Transverse colon (tissue), 4 donors: Measurements from ENCODE around the gene IFNA8.

ENCODE experiments used
- EP300 ChIP-seq: sonication (generic); formaldehyde crosslinking; IDR thresholded peaks from one replicate; pipeline ENCODE4 v1.6.1; 2017; ENCODE audit warnings: antibody characterized with exemption, low read depth
- POLR2AphosphoS5 ChIP-seq, 3 donors: sonication (generic); formaldehyde crosslinking; IDR thresholded peaks; one replicate each; pipeline ENCODE4 v1.6.1; 2016; ENCODE audit warnings: antibody characterized with exemption in 3 of 3
- TF ChIP-seq, protein P1 (sequence below), 5 experiments: fragments of 200-600 bp in 3 of 5; fragments of 450-650 bp in 2 of 5; sonication (generic) in 3 of 5; IDR thresholded peaks; 1 replicate in 2 of 5; 2 replicates in 3 of 5; pipeline ENCODE4 v1.5.1; 2016 to 2017; ENCODE audit warnings: antibody characterized with exemption in 5 of 5, inconsistent platforms in 3 of 5, mild to moderate bottlenecking in 2 of 5, moderate library complexity in 1 of 5

DNA sequence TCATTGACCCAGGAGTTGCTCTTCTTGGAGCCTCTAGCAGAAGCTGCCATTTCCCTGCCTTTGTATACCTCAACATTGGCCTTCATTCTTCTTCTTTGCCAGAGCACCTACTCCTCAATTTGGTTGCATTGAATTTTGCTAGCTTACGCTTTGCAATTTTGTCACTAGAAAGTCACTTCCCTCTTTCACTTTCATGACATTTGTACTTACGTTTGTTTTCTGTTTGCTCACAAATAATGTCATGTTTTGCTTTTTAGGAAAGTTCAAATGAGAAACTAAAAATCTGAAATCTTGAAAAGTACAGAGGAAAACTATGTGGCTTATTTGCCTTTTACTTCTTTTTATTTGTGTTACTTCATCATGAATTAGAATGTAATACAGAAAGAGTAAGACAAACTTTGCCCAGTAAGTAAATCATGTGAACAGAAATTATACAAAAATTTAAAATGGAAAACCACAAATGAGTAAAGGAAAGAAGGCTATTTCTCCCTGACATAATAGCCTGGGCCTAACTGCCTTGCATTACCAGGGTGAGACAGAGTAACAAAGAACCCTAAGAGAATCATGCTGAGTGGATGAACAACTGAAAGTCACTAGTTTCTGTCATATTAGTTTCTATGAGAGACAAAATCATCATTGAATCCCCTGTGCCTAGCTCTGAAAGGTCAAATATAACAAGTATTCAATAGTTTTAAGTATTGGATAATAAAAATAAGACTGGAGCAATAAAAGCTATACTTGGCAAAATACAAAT, 23.9 kb downstream of the IFNA8 start:
- TF ChIP-seq, protein P1, sequence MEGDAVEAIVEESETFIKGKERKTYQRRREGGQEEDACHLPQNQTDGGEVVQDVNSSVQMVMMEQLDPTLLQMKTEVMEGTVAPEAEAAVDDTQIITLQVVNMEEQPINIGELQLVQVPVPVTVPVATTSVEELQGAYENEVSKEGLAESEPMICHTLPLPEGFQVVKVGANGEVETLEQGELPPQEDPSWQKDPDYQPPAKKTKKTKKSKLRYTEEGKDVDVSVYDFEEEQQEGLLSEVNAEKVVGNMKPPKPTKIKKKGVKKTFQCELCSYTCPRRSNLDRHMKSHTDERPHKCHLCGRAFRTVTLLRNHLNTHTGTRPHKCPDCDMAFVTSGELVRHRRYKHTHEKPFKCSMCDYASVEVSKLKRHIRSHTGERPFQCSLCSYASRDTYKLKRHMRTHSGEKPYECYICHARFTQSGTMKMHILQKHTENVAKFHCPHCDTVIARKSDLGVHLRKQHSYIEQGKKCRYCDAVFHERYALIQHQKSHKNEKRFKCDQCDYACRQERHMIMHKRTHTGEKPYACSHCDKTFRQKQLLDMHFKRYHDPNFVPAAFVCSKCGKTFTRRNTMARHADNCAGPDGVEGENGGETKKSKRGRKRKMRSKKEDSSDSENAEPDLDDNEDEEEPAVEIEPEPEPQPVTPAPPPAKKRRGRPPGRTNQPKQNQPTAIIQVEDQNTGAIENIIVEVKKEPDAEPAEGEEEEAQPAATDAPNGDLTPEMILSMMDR (IDR thresholded peaks at IDR 0.05), result no peak
- no peak for TF ChIP-seq POLR2AphosphoS5 (IDR thresholded peaks at IDR 0.05)
- TF ChIP-seq EP300, result no peak
